ENCODE data around the gene TM4SF20. TPM values are rescaled to one million over a fixed set of nuclear protein-coding genes. Genes with fewer than 3 reads are reported as not detected.

TM4SF20 gene
- total RNA-seq, 2 donors from 2014 or later = 4.2 to 34.9 TPM

DNA sequence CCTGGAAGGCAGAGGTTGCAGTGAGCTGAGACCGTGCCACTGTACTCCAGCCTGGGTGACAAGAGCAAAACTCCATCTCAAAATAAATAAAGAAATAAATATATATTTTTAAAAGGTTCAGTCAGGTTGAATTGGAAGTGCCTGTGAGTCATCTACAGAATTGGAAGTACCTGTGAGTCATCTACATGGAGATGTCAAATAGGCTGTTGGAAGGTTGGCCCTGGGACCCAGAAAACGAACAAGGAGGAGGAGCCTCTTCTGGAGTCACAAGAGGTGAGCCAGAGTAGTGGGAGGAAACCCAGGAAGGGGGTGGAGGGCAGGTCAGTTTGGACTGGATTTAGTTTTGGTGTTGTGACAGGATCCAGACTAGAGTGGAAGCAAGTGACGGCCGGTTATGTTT lies 23.9 kb upstream of the TM4SF20 start:
- no peaks in the 10 kb centered on the region for H3K36me3 ChIP-seq
- no peaks in the 10 kb centered on the region for H3K9me3 ChIP-seq
- H3K4me3 ChIP-seq = no peak overlapping the region
- DNase-seq = no peak
- peaks cover 4% of the 10 kb centered on the region for H3K4me1 ChIP-seq
- intact Hi-C loops (cut with DNase I) = loop anchor here (5.0 to 10.0 kb wide), 3 partner anchors 252 to 462 kb away; no protein-coding TSS in a partner anchor
- H3K9ac ChIP-seq (ENCODE audit: low read depth in 2 of 2, low read length in 2 of 2) = no peak overlapping the region
- H3K27me3 ChIP-seq = no peaks in the 10 kb centered on the region
- TF ChIP-seq, protein P1, sequence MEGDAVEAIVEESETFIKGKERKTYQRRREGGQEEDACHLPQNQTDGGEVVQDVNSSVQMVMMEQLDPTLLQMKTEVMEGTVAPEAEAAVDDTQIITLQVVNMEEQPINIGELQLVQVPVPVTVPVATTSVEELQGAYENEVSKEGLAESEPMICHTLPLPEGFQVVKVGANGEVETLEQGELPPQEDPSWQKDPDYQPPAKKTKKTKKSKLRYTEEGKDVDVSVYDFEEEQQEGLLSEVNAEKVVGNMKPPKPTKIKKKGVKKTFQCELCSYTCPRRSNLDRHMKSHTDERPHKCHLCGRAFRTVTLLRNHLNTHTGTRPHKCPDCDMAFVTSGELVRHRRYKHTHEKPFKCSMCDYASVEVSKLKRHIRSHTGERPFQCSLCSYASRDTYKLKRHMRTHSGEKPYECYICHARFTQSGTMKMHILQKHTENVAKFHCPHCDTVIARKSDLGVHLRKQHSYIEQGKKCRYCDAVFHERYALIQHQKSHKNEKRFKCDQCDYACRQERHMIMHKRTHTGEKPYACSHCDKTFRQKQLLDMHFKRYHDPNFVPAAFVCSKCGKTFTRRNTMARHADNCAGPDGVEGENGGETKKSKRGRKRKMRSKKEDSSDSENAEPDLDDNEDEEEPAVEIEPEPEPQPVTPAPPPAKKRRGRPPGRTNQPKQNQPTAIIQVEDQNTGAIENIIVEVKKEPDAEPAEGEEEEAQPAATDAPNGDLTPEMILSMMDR (IDR thresholded peaks at IDR 0.05) = no peak
- H3K27ac ChIP-seq = no peak overlapping the region

DNA sequence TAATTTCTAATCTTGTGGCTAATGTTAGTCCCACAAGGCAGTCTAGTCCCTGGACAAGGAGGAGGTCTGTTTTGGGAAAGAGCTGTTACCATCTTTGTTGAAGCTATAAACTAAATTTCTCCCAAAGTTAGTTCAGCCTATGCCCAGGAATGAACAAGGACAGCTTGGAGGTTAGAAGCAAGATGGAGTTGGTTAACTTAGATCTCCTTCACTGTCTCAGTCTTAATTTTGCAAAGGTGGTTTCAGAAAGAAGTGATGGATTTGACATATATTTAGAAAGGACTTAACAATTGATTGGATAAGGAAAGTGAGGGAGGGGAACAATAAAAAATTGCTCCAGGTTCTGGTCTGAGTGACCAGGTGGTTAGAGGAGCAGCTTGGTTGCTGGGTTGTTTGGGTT lies 23.2 kb upstream of the TM4SF20 start:
- Histone ChIP-seq H3K27ac (no peak overlapping the region), H3K36me3 (no peaks in the 10 kb centered on the region), H3K4me1 (peaks cover 4% of the 10 kb centered on the region), H3K4me3 (no peak overlapping the region), H3K9me3 (no peaks in the 10 kb centered on the region), H3K9ac (ENCODE audit: low read depth in 2 of 2, low read length in 2 of 2) (no peak overlapping the region), H3K27me3 (no peaks in the 10 kb centered on the region)
- intact Hi-C loops (cut with DNase I) = loop anchor here (5.0 to 10.0 kb wide), 3 partner anchors 252 to 462 kb away; no protein-coding TSS in a partner anchor
- DNase-seq = no peak
- TF ChIP-seq, protein P1 (IDR thresholded peaks at IDR 0.05) = no peak

DNA sequence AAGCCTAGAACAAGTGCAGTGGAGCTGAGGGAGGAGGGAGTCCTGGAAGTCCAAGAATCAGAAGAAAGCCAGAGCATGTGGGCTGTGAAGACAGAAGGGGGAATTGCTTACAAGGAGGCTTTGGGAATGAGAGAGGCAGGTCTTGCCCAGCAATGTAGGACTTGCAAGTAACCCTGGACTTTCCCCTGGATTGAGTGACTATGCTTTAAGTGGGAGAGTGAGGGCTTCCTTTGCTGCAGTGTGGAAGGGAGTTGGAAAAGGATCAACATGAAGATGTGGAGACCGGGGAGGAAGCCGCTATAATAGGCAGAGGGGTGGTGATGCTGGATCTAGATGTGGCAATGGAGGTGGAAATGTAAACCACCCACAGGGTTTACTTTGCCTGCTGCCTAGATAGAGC lies 22.4 kb upstream of the TM4SF20 start:
- no peaks in the 10 kb centered on the region for H3K9me3 ChIP-seq
- H3K36me3 ChIP-seq = no peaks in the 10 kb centered on the region
- no peak for DNase-seq
- H3K9ac ChIP-seq (ENCODE audit: low read depth in 2 of 2, low read length in 2 of 2) = no peak overlapping the region
- no peak overlapping the region for H3K27ac ChIP-seq
- intact Hi-C loops (cut with DNase I) = loop anchor here (5.0 to 10.0 kb wide), 3 partner anchors 253 to 463 kb away; no protein-coding TSS in a partner anchor
- H3K27me3 ChIP-seq = no peaks in the 10 kb centered on the region
- peaks cover 3% of the 10 kb centered on the region for H3K4me1 ChIP-seq
- TF ChIP-seq, protein P1 (IDR thresholded peaks at IDR 0.05) = no peak
- H3K4me3 ChIP-seq = no peak overlapping the region

DNA sequence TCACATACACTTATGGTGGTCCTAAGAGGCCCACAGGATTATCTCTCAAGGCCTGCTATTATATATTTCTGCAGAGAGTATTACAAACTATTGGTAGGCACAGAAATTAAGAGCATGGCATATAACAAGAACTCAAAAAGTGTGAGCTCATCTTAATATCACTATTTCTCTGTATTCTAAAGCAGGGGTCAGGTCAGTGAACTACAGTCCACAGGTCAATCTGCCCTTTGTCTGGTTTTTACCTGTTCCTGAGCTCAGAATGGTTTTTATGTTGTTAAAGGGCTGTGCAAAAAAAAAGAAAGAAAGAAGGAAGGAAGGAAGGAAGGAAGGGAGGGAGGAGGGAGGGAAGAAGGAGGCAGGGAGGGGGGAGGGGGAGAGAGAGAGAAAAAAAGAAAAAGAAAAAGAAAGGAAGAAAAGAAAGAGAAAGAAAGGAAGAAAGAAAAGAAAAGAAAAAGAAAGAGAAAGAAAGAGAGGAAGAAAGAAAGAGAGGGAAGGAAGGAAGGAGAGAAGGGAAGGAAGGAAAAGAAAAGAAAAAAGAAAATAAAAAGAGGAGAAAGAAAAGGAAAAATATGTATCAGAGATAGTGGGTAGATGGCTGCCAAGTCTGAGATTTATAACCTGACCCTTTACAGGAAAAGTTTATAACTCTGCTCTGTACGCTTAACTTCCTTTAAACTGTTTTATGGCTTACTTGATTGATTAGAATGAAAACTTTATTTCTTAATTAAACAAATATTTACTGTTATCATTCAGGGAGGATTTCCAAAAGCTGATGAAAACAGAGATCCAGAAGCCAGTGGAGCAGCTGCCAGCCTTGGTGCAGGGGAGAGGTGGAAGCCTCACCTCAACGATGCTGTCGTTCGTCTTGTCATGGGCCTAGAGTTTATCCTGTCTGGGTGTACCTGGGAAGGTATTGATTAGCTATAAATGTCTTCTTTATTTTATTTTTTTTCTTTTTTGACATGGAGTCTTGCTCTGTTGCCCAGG lies 19.9 kb upstream of the TM4SF20 start:
- TF ChIP-seq, protein P1 (IDR thresholded peaks at IDR 0.05) = no peak
- no peaks in the 10 kb centered on the region for H3K4me1 ChIP-seq
- no peak for DNase-seq
- no peaks in the 10 kb centered on the region for H3K9me3 ChIP-seq
- intact Hi-C loops (cut with DNase I) = no loop called here
- H3K9ac ChIP-seq (ENCODE audit: low read depth in 2 of 2, low read length in 2 of 2) = no peak overlapping the region
- no peaks in the 10 kb centered on the region for H3K27me3 ChIP-seq
- H3K4me3 ChIP-seq = no peak overlapping the region
- H3K27ac ChIP-seq = no peak overlapping the region
- H3K36me3 ChIP-seq = no peaks in the 10 kb centered on the region

DNA sequence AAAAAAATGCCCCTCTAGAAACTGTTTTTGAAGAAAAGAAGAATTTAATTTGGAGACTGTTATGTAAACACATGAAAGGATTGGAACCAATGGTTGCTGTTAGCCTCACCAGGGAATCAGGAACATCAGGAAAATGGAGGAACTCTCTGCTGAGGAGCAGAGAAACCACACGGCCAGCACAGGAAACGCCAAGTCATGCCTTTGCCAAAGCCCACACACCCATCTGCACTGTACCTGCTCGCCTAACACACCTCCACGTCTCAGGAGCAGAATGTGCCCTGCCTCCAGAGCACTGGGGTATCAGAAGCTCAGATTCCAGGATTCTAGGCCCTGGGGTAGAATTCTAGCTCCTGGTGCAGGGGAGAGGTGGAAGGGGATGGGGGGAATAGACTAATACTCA lies 18.5 kb upstream of the TM4SF20 start:
- Histone ChIP-seq H3K4me1 (no peaks in the 10 kb centered on the region), H3K9me3 (no peaks in the 10 kb centered on the region), H3K4me3 (no peak overlapping the region), H3K9ac (ENCODE audit: low read depth in 2 of 2, low read length in 2 of 2) (no peak overlapping the region), H3K36me3 (no peaks in the 10 kb centered on the region), H3K27ac (no peak overlapping the region), H3K27me3 (no peaks in the 10 kb centered on the region)
- TF ChIP-seq, protein P1 (IDR thresholded peaks at IDR 0.05) = no peak
- intact Hi-C loops (cut with DNase I) = no loop called here
- no peak for DNase-seq
